Measurements from ENCODE around the gene CNTRL. TPM values are rescaled to one million over a fixed set of nuclear protein-coding genes. Genes with fewer than 3 reads are reported as not detected.
A peak's percentile ranks its signal among the peaks of the same experiment; 100 is the strongest.

Gene CNTRL
- total and polyA plus RNA-seq, 2 donors (not counting 1 experiment from before 2014, with no cell fraction given) = 3.8 to 6.8 TPM

DNA sequence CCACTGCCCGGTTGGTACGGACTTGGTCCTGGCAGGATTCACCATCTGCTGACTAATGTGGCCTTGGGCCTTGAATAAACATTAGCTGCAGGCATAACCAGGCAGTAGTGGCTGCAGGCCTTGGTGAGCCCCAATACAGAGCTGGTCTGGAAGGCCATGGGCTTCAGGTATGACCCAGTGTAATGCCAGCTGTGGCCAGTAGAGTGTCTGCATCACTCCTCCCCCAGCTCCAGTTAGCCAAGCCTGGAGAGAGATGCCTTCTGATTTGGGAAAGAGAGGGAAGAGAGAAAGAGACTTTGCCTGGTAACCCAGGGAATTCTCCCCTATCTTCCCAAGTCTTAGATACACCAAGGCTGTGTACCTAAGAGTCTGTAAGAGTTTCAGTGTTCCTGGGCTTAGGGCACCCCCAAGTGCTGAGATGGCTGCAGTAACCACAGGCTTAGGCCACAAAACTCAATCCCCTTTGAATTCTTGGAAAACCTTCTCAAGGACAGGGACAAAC is 19.1 kb upstream of the CNTRL start:
- DNase-seq (ENCODE audit: low read depth in 2 of 2) = no peak
- H3K27me3 ChIP-seq (ENCODE audit: control insufficient read depth, insufficient read depth, low read length) = no peaks in the 10 kb centered on the region
- no peaks in the 10 kb centered on the region for H3K36me3 ChIP-seq (ENCODE audit: control insufficient read depth, insufficient read depth, low read length)
- H4K20me1 ChIP-seq (ENCODE audit: control insufficient read depth, extremely low read depth, insufficient read depth, low read length) = no peaks in the 10 kb centered on the region
- TF ChIP-seq, protein P1, sequence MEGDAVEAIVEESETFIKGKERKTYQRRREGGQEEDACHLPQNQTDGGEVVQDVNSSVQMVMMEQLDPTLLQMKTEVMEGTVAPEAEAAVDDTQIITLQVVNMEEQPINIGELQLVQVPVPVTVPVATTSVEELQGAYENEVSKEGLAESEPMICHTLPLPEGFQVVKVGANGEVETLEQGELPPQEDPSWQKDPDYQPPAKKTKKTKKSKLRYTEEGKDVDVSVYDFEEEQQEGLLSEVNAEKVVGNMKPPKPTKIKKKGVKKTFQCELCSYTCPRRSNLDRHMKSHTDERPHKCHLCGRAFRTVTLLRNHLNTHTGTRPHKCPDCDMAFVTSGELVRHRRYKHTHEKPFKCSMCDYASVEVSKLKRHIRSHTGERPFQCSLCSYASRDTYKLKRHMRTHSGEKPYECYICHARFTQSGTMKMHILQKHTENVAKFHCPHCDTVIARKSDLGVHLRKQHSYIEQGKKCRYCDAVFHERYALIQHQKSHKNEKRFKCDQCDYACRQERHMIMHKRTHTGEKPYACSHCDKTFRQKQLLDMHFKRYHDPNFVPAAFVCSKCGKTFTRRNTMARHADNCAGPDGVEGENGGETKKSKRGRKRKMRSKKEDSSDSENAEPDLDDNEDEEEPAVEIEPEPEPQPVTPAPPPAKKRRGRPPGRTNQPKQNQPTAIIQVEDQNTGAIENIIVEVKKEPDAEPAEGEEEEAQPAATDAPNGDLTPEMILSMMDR (conservative IDR thresholded peaks at IDR 0.05 in 1 of 2, IDR thresholded peaks at IDR 0.05 in 1 of 2; ENCODE audit: low read depth in 1 of 2, low read length in 2 of 2) = peak; percentile 8 to 44
- no peak for TF ChIP-seq EZH2 (IDR thresholded peaks at IDR 0.05; ENCODE audit: low read length, missing control alignments)
- no peaks in the 10 kb centered on the region for H3K9me3 ChIP-seq (ENCODE audit: control insufficient read depth, insufficient read depth, low read depth, low read length)
- H3K4me3 ChIP-seq (replicated peaks in 1 of 4; ENCODE audit: control extremely low read depth in 1 of 4, insufficient read depth in 1 of 4, low read depth in 3 of 4, low read length in 4 of 4) = no peak overlapping the region
- no peak overlapping the region for H3K27ac ChIP-seq (ENCODE audit: insufficient read depth, low read length)
- no peaks in the 10 kb centered on the region for H3K4me1 ChIP-seq (ENCODE audit: control insufficient read depth, extremely low read depth, insufficient read depth, low read length)
- no peaks in the 10 kb centered on the region for H3K79me2 ChIP-seq (ENCODE audit: control insufficient read depth, insufficient read depth, low read length)
- no peak overlapping the region for H2AFZ ChIP-seq (ENCODE audit: low read length)
- no peak overlapping the region for H3K9ac ChIP-seq (ENCODE audit: insufficient read depth, low read length)
- no peak overlapping the region for H3K4me2 ChIP-seq (ENCODE audit: extremely low read depth, insufficient read depth, low read length)

DNA sequence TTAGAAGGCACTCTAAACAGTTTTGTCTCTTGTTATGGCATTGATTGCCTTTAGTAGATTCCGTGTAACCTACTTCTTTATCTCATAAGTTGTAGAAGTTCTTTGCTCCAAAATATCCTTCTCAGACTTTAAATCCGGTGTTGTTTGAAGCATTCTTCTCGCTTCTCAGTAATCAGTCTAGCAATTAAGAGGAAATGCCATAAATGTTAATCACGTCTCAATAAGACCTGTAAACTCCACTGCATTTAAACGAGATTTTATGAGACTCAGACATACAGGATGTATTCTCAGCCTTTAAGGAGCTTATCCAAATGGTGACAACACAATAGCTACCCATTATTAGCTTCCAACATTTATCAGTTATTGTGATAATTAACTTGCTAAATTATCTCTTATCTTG is 16.9 kb upstream of the CNTRL start:
- no peak overlapping the region for H3K4me2 ChIP-seq (ENCODE audit: extremely low read depth, insufficient read depth, low read length)
- H3K9ac ChIP-seq (ENCODE audit: insufficient read depth, low read length) = no peak overlapping the region
- H3K79me2 ChIP-seq (ENCODE audit: control insufficient read depth, insufficient read depth, low read length) = no peaks in the 10 kb centered on the region
- no peaks in the 10 kb centered on the region for H3K27me3 ChIP-seq (ENCODE audit: control insufficient read depth, insufficient read depth, low read length)
- no peaks in the 10 kb centered on the region for H4K20me1 ChIP-seq (ENCODE audit: control insufficient read depth, extremely low read depth, insufficient read depth, low read length)
- no peak for TF ChIP-seq EZH2 (IDR thresholded peaks at IDR 0.05; ENCODE audit: low read length, missing control alignments)
- TF ChIP-seq, protein P1 (conservative IDR thresholded peaks at IDR 0.05 in 1 of 2, IDR thresholded peaks at IDR 0.05 in 1 of 2; ENCODE audit: low read depth in 1 of 2, low read length in 2 of 2) = no peak
- no peak overlapping the region for H2AFZ ChIP-seq (ENCODE audit: low read length)
- no peaks in the 10 kb centered on the region for H3K9me3 ChIP-seq (ENCODE audit: control insufficient read depth, insufficient read depth, low read depth, low read length)
- H3K4me1 ChIP-seq (ENCODE audit: control insufficient read depth, extremely low read depth, insufficient read depth, low read length) = no peaks in the 10 kb centered on the region
- H3K27ac ChIP-seq (ENCODE audit: insufficient read depth, low read length) = no peak overlapping the region
- no peak overlapping the region for H3K4me3 ChIP-seq (replicated peaks in 1 of 4; ENCODE audit: control extremely low read depth in 1 of 4, insufficient read depth in 1 of 4, low read depth in 3 of 4, low read length in 4 of 4)
- H3K36me3 ChIP-seq (ENCODE audit: control insufficient read depth, insufficient read depth, low read length) = no peaks in the 10 kb centered on the region
- DNase-seq (ENCODE audit: low read depth in 2 of 2) = no peak

GRCh38 chr9:121059513-121059912 is 15.2 kb upstream of the CNTRL start:
- Histone ChIP-seq H3K4me1 (ENCODE audit: control insufficient read depth, extremely low read depth, insufficient read depth, low read length) (no peaks in the 10 kb centered on the region), H3K36me3 (ENCODE audit: control insufficient read depth, insufficient read depth, low read length) (no peaks in the 10 kb centered on the region), H4K20me1 (ENCODE audit: control insufficient read depth, extremely low read depth, insufficient read depth, low read length) (no peaks in the 10 kb centered on the region), H3K27me3 (ENCODE audit: control insufficient read depth, insufficient read depth, low read length) (no peaks in the 10 kb centered on the region), H3K4me3 (replicated peaks in 1 of 4; ENCODE audit: control extremely low read depth in 1 of 4, insufficient read depth in 1 of 4, low read depth in 3 of 4, low read length in 4 of 4) (no peak overlapping the region), H3K27ac (ENCODE audit: insufficient read depth, low read length) (no peak overlapping the region), H3K9me3 (ENCODE audit: control insufficient read depth, insufficient read depth, low read depth, low read length) (no peaks in the 10 kb centered on the region), H3K79me2 (ENCODE audit: control insufficient read depth, insufficient read depth, low read length) (no peaks in the 10 kb centered on the region), H2AFZ (ENCODE audit: low read length) (no peak overlapping the region), H3K4me2 (ENCODE audit: extremely low read depth, insufficient read depth, low read length) (no peak overlapping the region), H3K9ac (ENCODE audit: insufficient read depth, low read length) (no peak overlapping the region)
- TF ChIP-seq, protein P1 (conservative IDR thresholded peaks at IDR 0.05 in 1 of 2, IDR thresholded peaks at IDR 0.05 in 1 of 2; ENCODE audit: low read depth in 1 of 2, low read length in 2 of 2) = no peak
- no peak for TF ChIP-seq EZH2 (IDR thresholded peaks at IDR 0.05; ENCODE audit: low read length, missing control alignments)
- no peak for DNase-seq (ENCODE audit: low read depth in 2 of 2)
